ENCODE results near the gene C1orf226.

GRCh38 chr1:162372159-162373071, 9.1 kb upstream of the C1orf226 start:
- no peak for TF ChIP-seq CTCF (IDR thresholded peaks at IDR 0.05; ENCODE audit: low read depth, low read length, missing input control)
- peak; percentile 99 for TF ChIP-seq SP1 (IDR thresholded peaks at IDR 0.05)
- TF ChIP-seq ATF3 (IDR thresholded peaks at IDR 0.05), result peak; percentile 90
- no peak for TF ChIP-seq TAF1 (conservative IDR thresholded peaks at IDR 0.05)
- TF ChIP-seq YY1 (IDR thresholded peaks at IDR 0.05), result peak; percentile 89
- peak; percentile 89 to 93 for TF ChIP-seq JUND (IDR thresholded peaks at IDR 0.05)
- TF ChIP-seq GABPA (IDR thresholded peaks at IDR 0.05 in 1 of 2, conservative IDR thresholded peaks at IDR 0.05 in 1 of 2), result no peak
- peak; percentile 85 for TF ChIP-seq REST (IDR thresholded peaks at IDR 0.05)

Measured in liver (tissue), 3 donors.